ENCODE results near the gene ZNF683. TPM values are rescaled to one million over a fixed set of nuclear protein-coding genes. Genes with fewer than 3 reads are reported as not detected.
"Not testable (repeated sequence)": the region's sequence is repeated elsewhere in the genome, so short reads cannot be mapped to it uniquely, and the experiment has no call there.

Gene ZNF683
- total RNA-seq, 4 donors from 2014 or later = not detected

DNA sequence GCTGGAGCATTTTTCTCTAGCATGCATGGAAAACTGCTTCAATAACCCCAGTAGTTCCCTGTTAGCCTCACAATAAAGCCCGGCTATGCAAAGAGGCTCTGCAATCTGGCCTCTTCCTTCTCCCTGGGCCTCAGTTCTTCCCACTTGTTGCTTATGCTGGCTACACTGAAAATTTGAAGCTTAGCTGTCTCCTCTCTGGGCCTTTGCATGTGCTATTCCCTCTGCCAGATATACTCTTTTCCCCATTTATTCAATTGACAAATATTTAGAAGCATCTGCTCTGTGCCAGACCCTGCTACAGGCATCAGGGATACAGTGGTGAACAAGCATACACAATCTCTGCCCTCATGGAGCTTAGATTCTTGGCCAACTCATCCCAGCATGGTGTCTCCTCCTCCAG, 33.9 kb downstream of the ZNF683 start:
- TF ChIP-seq, protein P1, sequence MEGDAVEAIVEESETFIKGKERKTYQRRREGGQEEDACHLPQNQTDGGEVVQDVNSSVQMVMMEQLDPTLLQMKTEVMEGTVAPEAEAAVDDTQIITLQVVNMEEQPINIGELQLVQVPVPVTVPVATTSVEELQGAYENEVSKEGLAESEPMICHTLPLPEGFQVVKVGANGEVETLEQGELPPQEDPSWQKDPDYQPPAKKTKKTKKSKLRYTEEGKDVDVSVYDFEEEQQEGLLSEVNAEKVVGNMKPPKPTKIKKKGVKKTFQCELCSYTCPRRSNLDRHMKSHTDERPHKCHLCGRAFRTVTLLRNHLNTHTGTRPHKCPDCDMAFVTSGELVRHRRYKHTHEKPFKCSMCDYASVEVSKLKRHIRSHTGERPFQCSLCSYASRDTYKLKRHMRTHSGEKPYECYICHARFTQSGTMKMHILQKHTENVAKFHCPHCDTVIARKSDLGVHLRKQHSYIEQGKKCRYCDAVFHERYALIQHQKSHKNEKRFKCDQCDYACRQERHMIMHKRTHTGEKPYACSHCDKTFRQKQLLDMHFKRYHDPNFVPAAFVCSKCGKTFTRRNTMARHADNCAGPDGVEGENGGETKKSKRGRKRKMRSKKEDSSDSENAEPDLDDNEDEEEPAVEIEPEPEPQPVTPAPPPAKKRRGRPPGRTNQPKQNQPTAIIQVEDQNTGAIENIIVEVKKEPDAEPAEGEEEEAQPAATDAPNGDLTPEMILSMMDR (IDR thresholded peaks at IDR 0.05) = no peak
- no peak for TF ChIP-seq POLR2A (IDR thresholded peaks at IDR 0.05)

DNA sequence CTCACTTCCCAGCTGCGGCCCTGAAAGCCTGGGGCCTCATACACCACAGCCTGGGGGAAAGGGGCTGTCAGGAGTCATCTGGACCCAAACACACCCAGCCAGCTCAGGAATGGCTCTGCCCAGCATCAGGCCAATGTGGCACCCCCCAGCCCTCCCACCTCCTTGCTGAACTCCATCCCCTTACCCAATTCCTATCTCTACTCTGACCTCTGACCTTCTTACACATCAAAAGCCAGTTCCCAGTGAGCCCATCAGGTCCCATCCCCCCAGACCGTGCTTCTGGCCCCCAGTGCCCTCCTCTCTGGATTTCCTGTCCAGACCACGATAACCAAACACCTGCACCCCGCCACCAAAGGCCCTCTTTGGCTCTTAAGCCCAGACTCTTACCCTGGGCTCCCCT, 34.9 kb downstream of the ZNF683 start:
- no peak overlapping the region for H3K4me3 ChIP-seq (ENCODE audit: low read depth, poor library complexity, severe bottlenecking)
- intact Hi-C loops (cut with DNase I; ENCODE audit: low total_unique reads) = no loop called here
- 77 to 91% methylated on average over 4 of the region's 4 CpGs for WGBS, 2 donors
- TF ChIP-seq, protein P1 (IDR thresholded peaks at IDR 0.05) = no peak
- no peak for TF ChIP-seq POLR2A (IDR thresholded peaks at IDR 0.05)
- DNase-seq (ENCODE audit: low spot score in 2 of 2) = no peak

More for the DNA sequence above, 33.9 kb downstream of the ZNF683 start:
- no peak for DNase-seq (ENCODE audit: low spot score in 2 of 2)
- intact Hi-C loops (cut with DNase I; ENCODE audit: low total_unique reads) = no loop called here
- no peak overlapping the region for H3K4me3 ChIP-seq (ENCODE audit: low read depth, poor library complexity, severe bottlenecking)
- WGBS, 2 donors = 93 to 95% methylated on average over 1 of the region's 1 CpG

DNA sequence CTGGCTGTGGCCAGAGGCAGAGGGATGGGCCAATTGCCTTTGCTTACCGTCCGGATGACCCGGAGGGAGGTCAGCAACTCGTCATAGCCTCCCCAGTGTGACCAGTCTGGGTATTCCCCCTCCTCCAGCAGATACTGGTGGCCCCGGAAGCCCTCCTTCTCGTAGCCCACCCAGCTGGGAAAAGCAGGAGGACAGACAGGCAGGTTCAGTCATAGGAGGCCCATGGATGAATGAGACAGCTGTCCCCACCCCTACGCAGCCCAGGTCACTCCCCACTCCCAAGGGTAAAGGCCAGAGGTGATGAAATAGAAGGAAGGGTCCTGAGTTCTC, 35.4 kb downstream of the ZNF683 start:
- WGBS, 2 donors = 89 to 93% methylated on average over 6 to 7 of the region's 7 CpGs
- H3K4me3 ChIP-seq (ENCODE audit: low read depth, poor library complexity, severe bottlenecking) = no peak overlapping the region
- no peak for DNase-seq (ENCODE audit: low spot score in 2 of 2)
- TF ChIP-seq, protein P1 (IDR thresholded peaks at IDR 0.05) = no peak
- TF ChIP-seq POLR2A (IDR thresholded peaks at IDR 0.05) = no peak
- intact Hi-C loops (cut with DNase I; ENCODE audit: low total_unique reads) = no loop called here

DNA sequence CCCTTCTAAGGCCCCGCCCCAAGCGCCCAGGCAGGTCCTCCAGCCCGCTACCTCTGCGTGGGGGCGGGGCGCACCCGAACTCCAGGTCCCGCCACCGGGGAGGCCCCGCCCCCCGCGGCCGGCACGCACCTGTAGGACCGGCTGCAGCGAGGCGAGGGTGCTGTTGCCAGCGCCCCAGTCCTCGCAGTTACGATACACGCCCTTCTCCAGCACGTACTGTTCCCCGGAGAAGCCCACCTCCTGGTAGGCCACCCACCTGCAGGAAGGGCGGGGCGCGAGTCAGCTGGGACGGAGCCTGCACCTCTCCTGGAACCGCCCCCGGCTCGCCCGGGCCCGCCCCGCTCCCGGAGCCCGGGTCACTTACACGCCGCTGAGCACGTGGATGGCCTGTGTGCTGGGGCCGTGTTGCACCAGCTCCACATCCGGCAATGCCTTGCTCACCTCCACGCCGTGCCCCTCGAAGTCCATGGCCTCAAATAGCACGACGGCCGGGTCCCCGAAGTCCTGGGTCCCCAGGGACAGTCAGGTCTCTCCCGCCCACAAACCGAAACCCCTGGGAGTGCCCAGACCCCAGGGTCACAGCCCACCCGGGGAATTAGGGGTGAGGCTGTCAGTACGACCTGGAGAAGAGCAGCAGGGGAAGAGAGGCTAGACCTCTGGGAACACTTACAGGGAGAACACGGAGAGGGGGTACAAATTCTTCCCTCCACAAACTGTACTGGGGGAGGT, 35.9 kb downstream of the ZNF683 start:
- DNase-seq (ENCODE audit: low spot score in 2 of 2) = peak; percentile 78 to 94
- no peak overlapping the region for H3K4me3 ChIP-seq (ENCODE audit: low read depth, poor library complexity, severe bottlenecking)
- TF ChIP-seq, protein P1 (IDR thresholded peaks at IDR 0.05) = no peak
- TF ChIP-seq POLR2A (IDR thresholded peaks at IDR 0.05) = no peak
- intact Hi-C loops (cut with DNase I; ENCODE audit: low total_unique reads) = no loop called here
- 14 to 21% methylated on average over 25 to 37 of the region's 52 CpGs for WGBS, 2 donors

DNA sequence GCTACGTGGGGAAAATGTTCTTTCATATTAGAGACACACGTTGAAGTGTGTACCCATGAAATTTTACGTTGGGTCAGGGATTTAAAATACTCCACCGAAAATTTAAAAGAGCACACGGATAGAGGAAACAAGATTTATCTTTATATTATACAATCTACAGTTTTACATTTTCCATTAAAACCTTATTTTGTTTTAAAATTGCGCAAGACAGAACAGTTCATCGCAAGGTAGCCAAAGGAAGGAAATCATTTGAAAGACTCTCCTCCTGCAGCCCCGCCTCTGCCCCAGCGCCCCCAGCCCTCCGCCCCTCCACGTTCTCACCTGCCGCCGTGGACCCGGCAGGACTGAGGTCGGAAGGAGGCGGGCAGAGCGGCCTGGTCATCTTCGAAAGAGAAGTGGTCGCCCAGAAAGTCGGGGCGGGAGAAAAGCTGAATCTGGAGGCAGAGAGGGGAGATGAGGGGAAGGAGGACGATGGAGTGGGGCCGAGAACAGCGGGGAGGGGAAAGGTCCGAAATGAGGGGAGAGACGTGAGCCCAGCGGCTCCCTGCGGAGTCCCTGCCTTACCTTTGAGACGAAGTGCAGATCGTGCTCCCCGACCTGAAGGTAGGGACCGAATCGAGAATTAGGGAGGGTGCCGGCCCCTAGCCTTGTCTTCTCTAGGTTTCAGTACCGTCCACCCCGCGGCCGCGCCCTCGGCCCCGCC, 36.6 kb downstream of the ZNF683 start:
- TF ChIP-seq, protein P1 (IDR thresholded peaks at IDR 0.05) = no peak
- no peak for TF ChIP-seq POLR2A (IDR thresholded peaks at IDR 0.05)
- intact Hi-C loops (cut with DNase I; ENCODE audit: low total_unique reads) = no loop called here
- H3K4me3 ChIP-seq (ENCODE audit: low read depth, poor library complexity, severe bottlenecking) = peak overlapping the region; percentile 35
- no peak for DNase-seq (ENCODE audit: low spot score in 2 of 2)
- WGBS, 2 donors = 4% methylated on average over 34 to 41 of the region's 41 CpGs

DNA sequence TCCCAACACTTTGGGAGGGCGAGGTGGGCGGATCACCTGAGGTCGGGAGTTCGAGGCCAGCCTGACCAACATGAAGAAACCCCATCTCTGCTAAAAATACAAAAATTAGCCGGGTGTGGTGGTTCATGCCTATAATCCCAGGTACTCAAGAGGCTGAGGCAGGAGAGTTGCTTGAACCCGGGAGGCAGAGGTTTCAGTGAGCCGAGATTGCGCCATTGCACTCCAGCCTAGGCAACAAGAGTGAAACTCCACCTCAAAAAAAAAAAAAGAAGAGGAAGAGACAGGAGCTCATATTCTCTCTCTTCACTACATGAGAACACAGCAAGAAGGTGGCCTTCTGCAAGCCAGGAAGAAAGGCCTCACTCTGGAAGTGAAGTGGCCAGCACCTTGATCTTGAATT, 39.2 kb downstream of the ZNF683 start:
- WGBS, 2 donors = 86 to 90% methylated on average over 8 of the region's 8 CpGs
- intact Hi-C loops (cut with DNase I; ENCODE audit: low total_unique reads) = not testable (repeated sequence)

More for the DNA sequence above, 39.2 kb downstream of the ZNF683 start:
- H3K4me3 ChIP-seq (ENCODE audit: low read depth, poor library complexity, severe bottlenecking); DNase-seq (ENCODE audit: low spot score in 2 of 2): not testable (repeated sequence)
